ENCODE data around the gene PSMC6. TPM values are rescaled to one million over a fixed set of nuclear protein-coding genes. Genes with fewer than 3 reads are reported as not detected.
"Not testable (repeated sequence)": the region's sequence is repeated elsewhere in the genome, so short reads cannot be mapped to it uniquely, and the experiment has no call there.

PSMC6 gene
- total and polyA plus RNA-seq, 2 experiments from 2014 or later: 143 to 176 TPM

DNA sequence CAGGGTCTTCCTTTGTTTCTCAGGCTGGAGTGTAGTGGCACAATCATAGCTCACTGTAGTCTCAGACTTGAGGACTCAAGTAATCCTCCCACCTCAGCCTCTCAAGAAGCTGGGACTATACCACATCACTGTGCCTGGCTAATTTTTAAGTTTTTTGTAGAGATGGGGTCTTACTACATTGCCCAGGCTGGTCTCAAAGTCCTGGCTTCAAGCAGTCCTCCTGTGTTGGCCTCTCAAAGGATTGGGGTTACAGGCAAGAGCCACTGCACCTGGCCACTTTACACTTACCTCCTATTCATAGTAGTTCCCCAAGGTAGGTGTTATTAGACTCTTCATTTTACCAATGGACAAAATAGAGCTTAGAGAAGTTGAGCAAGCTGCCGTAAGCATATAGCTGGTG, 52.1 kb downstream of the PSMC6 start (continued):
- TF ChIP-seq, protein P1, sequence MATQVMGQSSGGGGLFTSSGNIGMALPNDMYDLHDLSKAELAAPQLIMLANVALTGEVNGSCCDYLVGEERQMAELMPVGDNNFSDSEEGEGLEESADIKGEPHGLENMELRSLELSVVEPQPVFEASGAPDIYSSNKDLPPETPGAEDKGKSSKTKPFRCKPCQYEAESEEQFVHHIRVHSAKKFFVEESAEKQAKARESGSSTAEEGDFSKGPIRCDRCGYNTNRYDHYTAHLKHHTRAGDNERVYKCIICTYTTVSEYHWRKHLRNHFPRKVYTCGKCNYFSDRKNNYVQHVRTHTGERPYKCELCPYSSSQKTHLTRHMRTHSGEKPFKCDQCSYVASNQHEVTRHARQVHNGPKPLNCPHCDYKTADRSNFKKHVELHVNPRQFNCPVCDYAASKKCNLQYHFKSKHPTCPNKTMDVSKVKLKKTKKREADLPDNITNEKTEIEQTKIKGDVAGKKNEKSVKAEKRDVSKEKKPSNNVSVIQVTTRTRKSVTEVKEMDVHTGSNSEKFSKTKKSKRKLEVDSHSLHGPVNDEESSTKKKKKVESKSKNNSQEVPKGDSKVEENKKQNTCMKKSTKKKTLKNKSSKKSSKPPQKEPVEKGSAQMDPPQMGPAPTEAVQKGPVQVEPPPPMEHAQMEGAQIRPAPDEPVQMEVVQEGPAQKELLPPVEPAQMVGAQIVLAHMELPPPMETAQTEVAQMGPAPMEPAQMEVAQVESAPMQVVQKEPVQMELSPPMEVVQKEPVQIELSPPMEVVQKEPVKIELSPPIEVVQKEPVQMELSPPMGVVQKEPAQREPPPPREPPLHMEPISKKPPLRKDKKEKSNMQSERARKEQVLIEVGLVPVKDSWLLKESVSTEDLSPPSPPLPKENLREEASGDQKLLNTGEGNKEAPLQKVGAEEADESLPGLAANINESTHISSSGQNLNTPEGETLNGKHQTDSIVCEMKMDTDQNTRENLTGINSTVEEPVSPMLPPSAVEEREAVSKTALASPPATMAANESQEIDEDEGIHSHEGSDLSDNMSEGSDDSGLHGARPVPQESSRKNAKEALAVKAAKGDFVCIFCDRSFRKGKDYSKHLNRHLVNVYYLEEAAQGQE (IDR thresholded peaks at IDR 0.05; ENCODE audit: unreplicated experiment): no peak
- TF ChIP-seq, protein P2, sequence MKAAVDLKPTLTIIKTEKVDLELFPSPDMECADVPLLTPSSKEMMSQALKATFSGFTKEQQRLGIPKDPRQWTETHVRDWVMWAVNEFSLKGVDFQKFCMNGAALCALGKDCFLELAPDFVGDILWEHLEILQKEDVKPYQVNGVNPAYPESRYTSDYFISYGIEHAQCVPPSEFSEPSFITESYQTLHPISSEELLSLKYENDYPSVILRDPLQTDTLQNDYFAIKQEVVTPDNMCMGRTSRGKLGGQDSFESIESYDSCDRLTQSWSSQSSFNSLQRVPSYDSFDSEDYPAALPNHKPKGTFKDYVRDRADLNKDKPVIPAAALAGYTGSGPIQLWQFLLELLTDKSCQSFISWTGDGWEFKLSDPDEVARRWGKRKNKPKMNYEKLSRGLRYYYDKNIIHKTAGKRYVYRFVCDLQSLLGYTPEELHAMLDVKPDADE (IDR thresholded peaks at IDR 0.05): no peak

DNA sequence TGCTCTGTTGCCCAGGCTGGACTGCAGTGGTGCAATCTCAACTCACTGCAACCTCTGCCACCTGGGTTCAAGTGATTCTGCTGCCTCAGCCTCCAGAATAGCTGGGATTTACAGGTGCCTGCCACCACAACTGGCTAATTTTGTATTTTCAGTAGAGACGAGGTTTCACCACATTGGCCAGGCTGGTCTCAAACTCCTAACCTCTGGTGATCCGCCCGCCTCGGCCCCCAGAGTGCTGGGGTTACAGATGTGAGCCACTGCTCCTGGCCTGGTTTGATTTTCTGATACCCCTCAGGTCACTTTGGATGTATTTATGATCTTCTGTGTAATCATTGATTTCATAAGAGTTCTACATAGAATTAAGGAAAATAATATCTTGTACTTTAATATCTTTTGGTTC, 55.9 kb downstream of the PSMC6 start:
- not testable (repeated sequence) for H3K4me1 Mint-ChIP-seq; H4K20me1 ChIP-seq (replicated peaks; ENCODE audit: insufficient read depth); H3F3A ChIP-seq (replicated peaks; ENCODE audit: low read depth); H3K4me3 Mint-ChIP-seq; H3K27me3 ChIP-seq (ENCODE audit: insufficient read depth); DNase-seq (ENCODE audit: low spot score); ATAC-seq; H3K79me2 ChIP-seq (replicated peaks; ENCODE audit: insufficient read depth); H3K27ac Mint-ChIP-seq; H3K9me2 ChIP-seq (ENCODE audit: insufficient read depth); H2AFZ ChIP-seq; H3K9me3 Mint-ChIP-seq; H3K4me2 ChIP-seq; H3K27me3 Mint-ChIP-seq (ENCODE audit: insufficient read depth, low read depth, poor library complexity); H3K4me1 ChIP-seq (ENCODE audit: insufficient read depth); H3K4me3 ChIP-seq; H3K27ac ChIP-seq (ENCODE audit: low read depth)
- H3K36me3 ChIP-seq (ENCODE audit: insufficient read depth): peaks cover 20% of the 10 kb centered on the region
- peaks cover 34% of the 10 kb centered on the region for H3K36me3 Mint-ChIP-seq (ENCODE audit: low read depth)

DNA sequence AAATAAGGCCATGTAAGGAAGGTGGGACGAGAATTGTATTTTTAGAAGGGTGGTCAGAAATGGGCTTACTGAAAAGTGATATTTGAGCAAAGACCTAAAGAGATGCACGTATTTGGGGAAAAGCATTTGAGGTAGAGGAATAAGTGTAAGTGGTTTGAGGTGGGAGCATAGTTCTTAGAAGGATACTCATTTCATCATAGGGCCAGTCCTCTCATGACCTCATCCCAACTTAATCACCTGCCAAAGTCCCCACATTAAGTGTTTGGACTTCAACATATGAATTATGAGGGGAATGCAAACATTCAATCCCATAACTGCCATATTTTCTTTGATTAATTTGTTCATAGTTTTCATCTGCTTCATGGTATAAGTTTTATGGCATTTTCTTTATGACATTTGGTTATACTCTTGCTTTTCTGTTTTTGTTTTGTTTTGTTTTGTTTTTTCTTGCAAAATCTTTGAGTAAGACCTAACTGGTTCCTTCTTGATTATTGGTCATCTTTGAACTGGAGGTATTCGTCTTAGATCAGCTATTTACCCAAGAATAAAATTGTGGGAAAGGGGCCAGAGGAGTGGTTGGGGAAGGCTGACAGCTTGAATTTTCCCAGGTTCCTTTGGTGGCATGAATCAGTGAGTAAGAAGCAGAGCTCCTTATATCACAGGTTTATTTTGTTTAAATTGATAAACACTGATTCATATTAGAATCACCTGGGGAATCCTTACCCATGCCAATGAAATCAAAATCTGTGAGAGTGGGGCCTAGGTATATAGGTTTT, 60.2 kb downstream of the PSMC6 start:
- no peaks in the 10 kb centered on the region for H3F3A ChIP-seq (replicated peaks; ENCODE audit: low read depth)
- Mint-ChIP-seq H3K4me3 (no peak overlapping the region), H3K9me3 (no peaks in the 10 kb centered on the region), H3K27ac (no peak overlapping the region), H3K4me1 (no peaks in the 10 kb centered on the region), H3K36me3 (ENCODE audit: low read depth) (peaks cover 33% of the 10 kb centered on the region), H3K27me3 (ENCODE audit: insufficient read depth, low read depth, poor library complexity) (no peaks in the 10 kb centered on the region)
- no peaks in the 10 kb centered on the region for H3K4me1 ChIP-seq (ENCODE audit: insufficient read depth)
- no peaks in the 10 kb centered on the region for H3K9me2 ChIP-seq (ENCODE audit: insufficient read depth)
- peak overlapping the region; percentile 68; the same call in 1 of the 2 replicates for H3K27ac ChIP-seq (ENCODE audit: low read depth)
- 0 out of 2 replicates have a peak, but pooled peaks cover 4% of the 10 kb centered on the region for H3K79me2 ChIP-seq (replicated peaks; ENCODE audit: insufficient read depth)
- H2AFZ ChIP-seq: no peak overlapping the region
- H3K36me3 ChIP-seq (ENCODE audit: insufficient read depth): peaks cover 13% of the 10 kb centered on the region
- ATAC-seq (no peak), DNase-seq (ENCODE audit: low spot score) (no peak)
- no peaks in the 10 kb centered on the region for H3K27me3 ChIP-seq (ENCODE audit: insufficient read depth)
- no peak overlapping the region for H3K4me2 ChIP-seq
- no peaks in the 10 kb centered on the region for H4K20me1 ChIP-seq (replicated peaks; ENCODE audit: insufficient read depth)
- H3K4me3 ChIP-seq: no peak overlapping the region
- TF ChIP-seq STAT1 (IDR thresholded peaks at IDR 0.05; ENCODE audit: unreplicated experiment): no peak
- no peak for TF ChIP-seq CREB1 (CRISPR knock-in tag; IDR thresholded peaks at IDR 0.05; ENCODE audit: low read depth)
- TF ChIP-seq NANOG (IDR thresholded peaks at IDR 0.05; ENCODE audit: borderline replicate concordance): no peak
- TF ChIP-seq, protein P3, sequence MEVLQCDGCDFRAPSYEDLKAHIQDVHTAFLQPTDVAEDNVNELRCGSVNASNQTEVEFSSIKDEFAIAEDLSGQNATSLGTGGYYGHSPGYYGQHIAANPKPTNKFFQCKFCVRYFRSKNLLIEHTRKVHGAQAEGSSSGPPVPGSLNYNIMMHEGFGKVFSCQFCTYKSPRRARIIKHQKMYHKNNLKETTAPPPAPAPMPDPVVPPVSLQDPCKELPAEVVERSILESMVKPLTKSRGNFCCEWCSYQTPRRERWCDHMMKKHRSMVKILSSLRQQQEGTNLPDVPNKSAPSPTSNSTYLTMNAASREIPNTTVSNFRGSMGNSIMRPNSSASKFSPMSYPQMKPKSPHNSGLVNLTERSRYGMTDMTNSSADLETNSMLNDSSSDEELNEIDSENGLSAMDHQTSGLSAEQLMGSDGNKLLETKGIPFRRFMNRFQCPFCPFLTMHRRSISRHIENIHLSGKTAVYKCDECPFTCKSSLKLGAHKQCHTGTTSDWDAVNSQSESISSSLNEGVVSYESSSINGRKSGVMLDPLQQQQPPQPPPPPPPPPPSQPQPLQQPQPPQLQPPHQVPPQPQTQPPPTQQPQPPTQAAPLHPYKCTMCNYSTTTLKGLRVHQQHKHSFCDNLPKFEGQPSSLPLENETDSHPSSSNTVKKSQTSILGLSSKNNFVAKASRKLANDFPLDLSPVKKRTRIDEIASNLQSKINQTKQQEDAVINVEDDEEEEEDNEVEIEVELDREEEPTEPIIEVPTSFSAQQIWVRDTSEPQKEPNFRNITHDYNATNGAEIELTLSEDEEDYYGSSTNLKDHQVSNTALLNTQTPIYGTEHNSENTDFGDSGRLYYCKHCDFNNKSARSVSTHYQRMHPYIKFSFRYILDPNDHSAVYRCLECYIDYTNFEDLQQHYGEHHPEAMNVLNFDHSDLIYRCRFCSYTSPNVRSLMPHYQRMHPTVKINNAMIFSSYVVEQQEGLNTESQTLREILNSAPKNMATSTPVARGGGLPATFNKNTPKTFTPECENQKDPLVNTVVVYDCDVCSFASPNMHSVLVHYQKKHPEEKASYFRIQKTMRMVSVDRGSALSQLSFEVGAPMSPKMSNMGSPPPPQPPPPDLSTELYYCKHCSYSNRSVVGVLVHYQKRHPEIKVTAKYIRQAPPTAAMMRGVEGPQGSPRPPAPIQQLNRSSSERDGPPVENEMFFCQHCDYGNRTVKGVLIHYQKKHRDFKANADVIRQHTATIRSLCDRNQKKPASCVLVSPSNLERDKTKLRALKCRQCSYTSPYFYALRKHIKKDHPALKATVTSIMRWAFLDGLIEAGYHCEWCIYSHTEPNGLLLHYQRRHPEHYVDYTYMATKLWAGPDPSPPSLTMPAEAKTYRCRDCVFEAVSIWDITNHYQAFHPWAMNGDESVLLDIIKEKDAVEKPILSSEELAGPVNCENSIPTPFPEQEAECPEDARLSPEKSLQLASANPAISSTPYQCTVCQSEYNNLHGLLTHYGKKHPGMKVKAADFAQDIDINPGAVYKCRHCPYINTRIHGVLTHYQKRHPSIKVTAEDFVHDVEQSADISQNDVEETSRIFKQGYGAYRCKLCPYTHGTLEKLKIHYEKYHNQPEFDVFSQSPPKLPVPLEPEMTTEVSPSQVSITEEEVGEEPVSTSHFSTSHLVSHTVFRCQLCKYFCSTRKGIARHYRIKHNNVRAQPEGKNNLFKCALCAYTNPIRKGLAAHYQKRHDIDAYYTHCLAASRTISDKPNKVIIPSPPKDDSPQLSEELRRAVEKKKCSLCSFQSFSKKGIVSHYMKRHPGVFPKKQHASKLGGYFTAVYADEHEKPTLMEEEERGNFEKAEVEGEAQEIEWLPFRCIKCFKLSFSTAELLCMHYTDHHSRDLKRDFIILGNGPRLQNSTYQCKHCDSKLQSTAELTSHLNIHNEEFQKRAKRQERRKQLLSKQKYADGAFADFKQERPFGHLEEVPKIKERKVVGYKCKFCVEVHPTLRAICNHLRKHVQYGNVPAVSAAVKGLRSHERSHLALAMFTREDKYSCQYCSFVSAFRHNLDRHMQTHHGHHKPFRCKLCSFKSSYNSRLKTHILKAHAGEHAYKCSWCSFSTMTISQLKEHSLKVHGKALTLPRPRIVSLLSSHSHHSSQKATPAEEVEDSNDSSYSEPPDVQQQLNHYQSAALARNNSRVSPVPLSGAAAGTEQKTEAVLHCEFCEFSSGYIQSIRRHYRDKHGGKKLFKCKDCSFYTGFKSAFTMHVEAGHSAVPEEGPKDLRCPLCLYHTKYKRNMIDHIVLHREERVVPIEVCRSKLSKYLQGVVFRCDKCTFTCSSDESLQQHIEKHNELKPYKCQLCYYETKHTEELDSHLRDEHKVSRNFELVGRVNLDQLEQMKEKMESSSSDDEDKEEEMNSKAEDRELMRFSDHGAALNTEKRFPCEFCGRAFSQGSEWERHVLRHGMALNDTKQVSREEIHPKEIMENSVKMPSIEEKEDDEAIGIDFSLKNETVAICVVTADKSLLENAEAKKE (CRISPR knock-in tag; IDR thresholded peaks at IDR 0.05): no peak
- TF ChIP-seq POLR2AphosphoS5 (IDR thresholded peaks at IDR 0.05; ENCODE audit: low read depth): no peak
- no peak for TF ChIP-seq JUNB (IDR thresholded peaks at IDR 0.05; ENCODE audit: unreplicated experiment)
